H9 (cell line): ENCODE measurements around the gene ADNP2. TPM values are rescaled to one million over a fixed set of nuclear protein-coding genes. Genes with fewer than 3 reads are reported as not detected.

Experiments
- DNase-seq: peaks from one replicate; pipeline ENCODE4 v3.0.0-alpha.2; 2017
- H2AFZ ChIP-seq: one replicate; pipeline ENCODE4 v1.6.1; 2013; ENCODE audit warnings: mild to moderate bottlenecking, low read length, control low read depth, moderate library complexity
- H2AK5ac ChIP-seq: 2 replicates; pipeline ENCODE4 v1.6.1; 2013; ENCODE audit warnings: low read length, control low read depth, mixed read lengths; ENCODE audit not compliant: insufficient read length
- H2BK120ac ChIP-seq: one replicate; pipeline ENCODE4 v1.6.1; 2013; ENCODE audit warnings: low read depth, mild to moderate bottlenecking, low read length, control low read depth, inconsistent platforms; ENCODE audit not compliant: poor library complexity, severe bottlenecking
- H2BK12ac ChIP-seq: 2 replicates; pipeline ENCODE4 v1.6.1; 2013; ENCODE audit warnings: low read length, control low read depth, mixed read lengths, low read depth; ENCODE audit not compliant: insufficient read length
- H2BK15ac ChIP-seq: 2 replicates; pipeline ENCODE4 v1.6.1; 2013; ENCODE audit warnings: low read depth, low read length, control low read depth
- H2BK20ac ChIP-seq: one replicate; pipeline ENCODE4 v1.6.1; 2013; ENCODE audit warnings: low read depth, mild to moderate bottlenecking, low read length, control low read depth, inconsistent platforms; ENCODE audit not compliant: poor library complexity, severe bottlenecking
- H2BK5ac ChIP-seq: 2 replicates; pipeline ENCODE4 v1.6.1; 2013; ENCODE audit warnings: low read length, control low read depth, mixed read lengths; ENCODE audit not compliant: insufficient read length
- H3K14ac ChIP-seq: 2 replicates; pipeline ENCODE4 v1.6.1; 2013; ENCODE audit warnings: low read length, control low read depth; ENCODE audit not compliant: insufficient read depth
- H3K18ac ChIP-seq: 2 replicates; pipeline ENCODE4 v1.6.1; 2013; ENCODE audit warnings: low read depth, mild to moderate bottlenecking, mixed read lengths, low read length, control low read depth; ENCODE audit not compliant: insufficient read length
- H3K23ac ChIP-seq: 2 replicates; pipeline ENCODE4 v1.6.1; 2013; ENCODE audit warnings: low read length, control low read depth, mixed read lengths, low read depth; ENCODE audit not compliant: insufficient read length
- H3K23me2 ChIP-seq: 2 replicates; pipeline ENCODE4 v1.6.1; 2013; ENCODE audit warnings: low read depth, mild to moderate bottlenecking, mixed read lengths, low read length, control low read depth; ENCODE audit not compliant: insufficient read length, poor library complexity, severe bottlenecking
- H3K27ac ChIP-seq: 2 replicates; pipeline ENCODE4 v1.5.1; 2013; ENCODE audit warnings: low read length, control low read depth, mixed read lengths, low read depth; ENCODE audit not compliant: insufficient read length
- H3K27me3 ChIP-seq: 2 replicates; pipeline ENCODE4 v1.6.1; 2013; ENCODE audit warnings: low read length, control low read depth, inconsistent platforms; ENCODE audit not compliant: insufficient read depth
- H3K4ac ChIP-seq: 2 replicates; pipeline ENCODE4 v1.6.1; 2013; ENCODE audit warnings: low read depth, mild to moderate bottlenecking, control low read depth, inconsistent platforms, low read length, moderate library complexity
- H3K4me1 ChIP-seq: 2 replicates; pipeline ENCODE4 v1.6.1; 2013; ENCODE audit warnings: low read length, control low read depth, inconsistent platforms; ENCODE audit not compliant: insufficient read depth
- H3K4me2 ChIP-seq: 2 replicates; pipeline ENCODE4 v1.6.1; 2013; ENCODE audit warnings: low read length, control low read depth, mixed read lengths; ENCODE audit not compliant: insufficient read length, insufficient read depth
- H3K56ac ChIP-seq: 2 replicates; pipeline ENCODE4 v1.6.1; 2013; ENCODE audit warnings: low read depth, mild to moderate bottlenecking, mixed read lengths, low read length, control low read depth; ENCODE audit not compliant: insufficient read length
- H3K79me1 ChIP-seq: 2 replicates; pipeline ENCODE4 v1.6.1; 2013; ENCODE audit warnings: low read depth, mild to moderate bottlenecking, moderate library complexity, low read length, control low read depth, inconsistent platforms; ENCODE audit not compliant: insufficient read depth, poor library complexity, severe bottlenecking
- H3K79me2 ChIP-seq: 2 replicates; pipeline ENCODE4 v1.6.1; 2013; ENCODE audit warnings: low read length, control low read depth, inconsistent platforms; ENCODE audit not compliant: insufficient read depth
- H3K9ac ChIP-seq: 2 replicates; pipeline ENCODE4 v1.6.1; 2013; ENCODE audit warnings: low read length, control low read depth, mixed read lengths; ENCODE audit not compliant: insufficient read length; ENCODE audit errors: extremely low read depth
- H3K9me3 ChIP-seq: one replicate; pipeline ENCODE4 v1.6.1; 2013; ENCODE audit warnings: low read depth, low read length, inconsistent platforms; ENCODE audit not compliant: control insufficient read depth
- H3T11ph ChIP-seq: one replicate; pipeline ENCODE4 v1.6.1; 2013; ENCODE audit warnings: mild to moderate bottlenecking, low read length, control low read depth, inconsistent platforms
- H4K20me1 ChIP-seq: one replicate; pipeline ENCODE4 v1.6.1; 2013; ENCODE audit not compliant: control insufficient read depth, insufficient read length, insufficient read depth
- H4K5ac ChIP-seq: 2 replicates; pipeline ENCODE4 v1.6.1; 2013; ENCODE audit warnings: low read depth, mild to moderate bottlenecking, mixed read lengths, low read length, control low read depth; ENCODE audit not compliant: insufficient read length
- H4K8ac ChIP-seq: replicated peaks from 2 replicates; pipeline ENCODE4 v1.6.1; 2013; ENCODE audit warnings: low read length, control low read depth, mixed read lengths, low read depth; ENCODE audit not compliant: insufficient read length
- H4K91ac ChIP-seq: 2 replicates; pipeline ENCODE4 v1.6.1; 2013; ENCODE audit warnings: low read depth, mild to moderate bottlenecking, moderate library complexity, mixed read lengths, low read length, control low read depth; ENCODE audit not compliant: insufficient read length
- H3K27ac Mint-ChIP-seq, 3 experiments: 2 replicates in 2 of 3; 3 replicates in 1 of 3; pipeline ENCODE4 v1.8.0; 2020 to 2021; ENCODE audit warnings: mixed read lengths in 3 of 3, mild to moderate bottlenecking in 1 of 3, moderate library complexity in 1 of 3
- H3K27me3 Mint-ChIP-seq: 2 replicates; pipeline ENCODE4 v1.8.0; 2021; ENCODE audit warnings: low read depth, mild to moderate bottlenecking, moderate library complexity, mixed read lengths
- H3K36me3 Mint-ChIP-seq, 3 experiments: 2 replicates in 2 of 3; 3 replicates in 1 of 3; pipeline ENCODE4 v1.8.0; 2020 to 2021; ENCODE audit warnings: low read depth in 3 of 3, mixed read lengths in 3 of 3; ENCODE audit not compliant: insufficient read depth in 1 of 3
- H3K4me1 Mint-ChIP-seq, 2 experiments: 2 replicates each; pipeline ENCODE4 v1.8.0; 2020; ENCODE audit warnings: mixed read lengths in 2 of 2
- H3K4me3 Mint-ChIP-seq, 2 experiments: 2 replicates in 1 of 2; 3 replicates in 1 of 2; pipeline ENCODE4 v1.8.0; 2020 to 2021; ENCODE audit warnings: mild to moderate bottlenecking in 2 of 2, mixed read lengths in 2 of 2, moderate library complexity in 1 of 2
- H3K9me3 Mint-ChIP-seq, 2 experiments: 2 replicates in 1 of 2; 3 replicates in 1 of 2; pipeline ENCODE4 v1.8.0; 2020; ENCODE audit warnings: mild to moderate bottlenecking in 2 of 2, mixed read lengths in 2 of 2, moderate library complexity in 1 of 2
- WGBS: extraction: QIAGEN DNeasy Blood & Tissue Kit; methylation state at CpG from one replicate; pipeline ENCODE4 v1.1.7; 2013; ENCODE audit warnings: missing lambda C conversion rate, low lambda C conversion rate, mixed read lengths; ENCODE audit not compliant: insufficient read length; ENCODE audit errors: extremely low coverage; 5-methylcytosine and 5-hydroxymethylcytosine counted together
- total RNA-seq: library from RNA; stranded (reverse); gene quantifications from 2 replicates; pipeline ENCODE4 v1.2.1, GENCODE V29; 2021
- TF ChIP-seq, protein P1 (sequence below): fragments of 200-600 bp; sonication (generic); conservative IDR thresholded peaks from 3 replicates; pipeline ENCODE4 v1.8.0; 2021; ENCODE audit warnings: antibody characterized with exemption, mild to moderate bottlenecking

The ADNP2 gene
- total RNA-seq, 1 experiment from 2014 or later: 53.5 TPM

DNA sequence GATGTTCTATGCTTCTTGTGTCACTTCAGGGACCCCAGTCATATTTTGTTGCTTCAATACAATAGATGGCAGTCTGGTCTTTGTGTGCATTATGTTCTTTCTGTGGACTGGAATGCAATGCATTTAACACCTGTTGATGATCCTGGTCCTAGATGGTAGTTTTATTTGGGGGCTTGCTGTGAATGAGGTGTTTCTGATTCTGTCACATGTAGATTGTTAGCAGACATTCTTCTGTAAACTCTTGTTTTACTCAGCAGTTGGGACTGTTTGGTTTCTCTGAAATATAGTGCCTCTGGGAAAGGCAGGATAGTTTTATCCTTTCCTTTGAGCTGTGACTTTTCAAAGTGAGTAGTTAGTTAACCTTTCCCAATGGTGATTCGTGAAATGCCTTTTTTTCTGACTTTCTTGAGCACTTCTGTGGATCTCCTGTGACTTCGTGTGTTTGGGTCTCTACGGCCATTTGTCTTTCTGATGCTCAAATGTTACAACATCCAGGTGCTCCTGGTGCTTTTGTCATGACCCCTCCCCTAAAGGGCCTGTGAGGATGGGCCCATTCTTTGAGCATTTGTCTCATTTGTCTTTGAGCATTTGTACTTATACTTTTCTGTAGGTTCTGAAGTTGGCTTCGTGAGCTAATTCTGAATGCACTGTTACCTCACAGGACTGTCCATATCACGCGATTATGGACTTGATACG, 20.8 kb downstream of the ADNP2 start:
- H3K9me3 ChIP-seq: no peaks in the 10 kb centered on the region
- H2BK12ac ChIP-seq: no peak overlapping the region
- Mint-ChIP-seq H3K4me3 (no peak overlapping the region), H3K27ac (peak overlapping the region; percentile 4 to 86 (median 31); a peak in 4 of 7 replicates), H3K36me3 (peaks cover 35 to 56% (median 54%) of the 10 kb centered on the region in 3 experiments), H3K4me1 (peaks cover 29 to 33% of the 10 kb centered on the region in 2 experiments), H3K27me3 (no peaks in the 10 kb centered on the region), H3K9me3 (no peaks in the 10 kb centered on the region)
- no peak for DNase-seq
- H3K27ac ChIP-seq: no peak overlapping the region
- H3K79me1 ChIP-seq: peaks cover 13% of the 10 kb centered on the region
- H3K9ac ChIP-seq: no peak overlapping the region
- H4K20me1 ChIP-seq: no peaks in the 10 kb centered on the region
- H3K18ac ChIP-seq: no peak overlapping the region
- no peak overlapping the region for H3T11ph ChIP-seq
- H3K27me3 ChIP-seq: no peaks in the 10 kb centered on the region
- no peak overlapping the region for H2BK5ac ChIP-seq
- TF ChIP-seq, protein P1, sequence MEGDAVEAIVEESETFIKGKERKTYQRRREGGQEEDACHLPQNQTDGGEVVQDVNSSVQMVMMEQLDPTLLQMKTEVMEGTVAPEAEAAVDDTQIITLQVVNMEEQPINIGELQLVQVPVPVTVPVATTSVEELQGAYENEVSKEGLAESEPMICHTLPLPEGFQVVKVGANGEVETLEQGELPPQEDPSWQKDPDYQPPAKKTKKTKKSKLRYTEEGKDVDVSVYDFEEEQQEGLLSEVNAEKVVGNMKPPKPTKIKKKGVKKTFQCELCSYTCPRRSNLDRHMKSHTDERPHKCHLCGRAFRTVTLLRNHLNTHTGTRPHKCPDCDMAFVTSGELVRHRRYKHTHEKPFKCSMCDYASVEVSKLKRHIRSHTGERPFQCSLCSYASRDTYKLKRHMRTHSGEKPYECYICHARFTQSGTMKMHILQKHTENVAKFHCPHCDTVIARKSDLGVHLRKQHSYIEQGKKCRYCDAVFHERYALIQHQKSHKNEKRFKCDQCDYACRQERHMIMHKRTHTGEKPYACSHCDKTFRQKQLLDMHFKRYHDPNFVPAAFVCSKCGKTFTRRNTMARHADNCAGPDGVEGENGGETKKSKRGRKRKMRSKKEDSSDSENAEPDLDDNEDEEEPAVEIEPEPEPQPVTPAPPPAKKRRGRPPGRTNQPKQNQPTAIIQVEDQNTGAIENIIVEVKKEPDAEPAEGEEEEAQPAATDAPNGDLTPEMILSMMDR: no peak
- no peak overlapping the region for H2BK20ac ChIP-seq
- H3K79me2 ChIP-seq: peaks cover 26% of the 10 kb centered on the region; the same call in 1 of the 2 replicates
- no peak overlapping the region for H3K4me2 ChIP-seq
- H3K23ac ChIP-seq: no peak overlapping the region
- no peak overlapping the region for H4K8ac ChIP-seq
- no peak overlapping the region for H4K5ac ChIP-seq
- peaks cover 5% of the 10 kb centered on the region; the same call in 1 of the 2 replicates for H3K4me1 ChIP-seq
- no peak overlapping the region for H3K56ac ChIP-seq
- H2AFZ ChIP-seq: no peak overlapping the region
- H2BK120ac ChIP-seq: no peak overlapping the region
- no peak overlapping the region for H4K91ac ChIP-seq
- no peak overlapping the region for H2AK5ac ChIP-seq
- no CpG with 5 or more reads among the region's 7 CpGs for WGBS
- no peak overlapping the region for H3K14ac ChIP-seq
- H3K4ac ChIP-seq: no peak overlapping the region
- no peaks in the 10 kb centered on the region for H3K23me2 ChIP-seq
- no peak overlapping the region for H2BK15ac ChIP-seq
